AG20443 (cell line): ENCODE data around the gene ESRRA.
"Not testable (repeated sequence)": the region's sequence is repeated elsewhere in the genome, so short reads cannot be mapped to it uniquely, and the experiment has no call there.

Source experiments
- DNase-seq: peaks from one replicate; pipeline ENCODE4 v3.0.0; 2012; ENCODE audit warnings: low spot score, mixed read lengths

Gene ESRRA

DNA sequence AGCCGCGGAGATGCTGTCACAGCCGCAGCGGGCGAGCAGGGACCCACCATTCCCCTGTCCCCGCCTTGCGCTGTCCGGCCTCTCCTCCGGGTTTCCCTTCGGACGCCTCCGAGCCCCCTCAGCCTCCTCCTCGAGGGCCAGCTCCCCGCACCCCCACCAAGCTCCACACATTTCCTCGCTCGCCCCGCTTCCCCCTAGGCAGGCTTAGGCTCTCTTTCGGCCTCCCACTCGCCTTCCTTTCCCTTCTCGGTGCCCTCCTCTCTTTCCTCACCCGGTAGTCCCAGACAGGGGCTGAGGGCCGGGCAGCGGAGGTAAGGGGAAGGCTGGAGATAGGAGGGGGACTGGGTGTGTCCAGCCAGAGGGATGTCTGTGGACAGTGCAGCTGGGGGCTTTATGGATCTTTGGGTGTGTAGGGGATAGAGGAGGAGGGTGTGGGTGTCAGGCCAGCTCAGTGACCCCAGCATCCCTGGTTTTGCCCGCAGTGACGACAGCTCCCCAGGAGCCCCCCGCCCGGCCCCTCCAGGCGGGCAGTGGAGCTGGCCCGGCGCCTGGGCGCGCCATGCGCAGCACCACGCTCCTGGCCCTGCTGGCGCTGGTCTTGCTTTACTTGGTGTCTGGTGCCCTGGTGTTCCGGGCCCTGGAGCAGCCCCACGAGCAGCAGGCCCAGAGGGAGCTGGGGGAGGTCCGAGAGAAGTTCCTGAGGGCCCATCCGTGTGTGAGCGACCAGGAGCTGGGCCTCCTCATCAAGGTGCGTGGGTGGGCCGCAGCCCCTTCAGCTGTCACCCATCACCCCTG is 12.7 kb upstream of the ESRRA start:
- DNase-seq: no peak

DNA sequence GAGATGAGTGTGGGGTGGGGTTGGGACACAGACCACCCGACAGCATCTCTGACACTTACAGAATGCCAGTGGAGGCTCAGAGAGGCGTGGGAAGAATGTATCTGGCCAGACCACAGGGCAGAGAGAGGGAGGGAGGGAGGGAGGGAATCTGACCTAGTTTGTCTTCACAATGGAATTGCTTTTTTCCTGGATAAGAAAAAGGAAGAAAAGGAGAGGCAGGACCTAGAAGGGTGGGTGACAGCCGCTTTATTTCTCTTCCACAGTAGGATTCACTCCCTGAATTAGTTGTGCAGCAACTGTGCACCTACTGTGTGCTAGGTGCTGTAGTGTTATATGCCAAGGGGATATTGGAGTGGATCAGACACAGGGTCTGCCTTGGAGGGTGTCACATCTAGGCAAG is 10.6 kb upstream of the ESRRA start:
- peak; percentile 70 for DNase-seq

DNA sequence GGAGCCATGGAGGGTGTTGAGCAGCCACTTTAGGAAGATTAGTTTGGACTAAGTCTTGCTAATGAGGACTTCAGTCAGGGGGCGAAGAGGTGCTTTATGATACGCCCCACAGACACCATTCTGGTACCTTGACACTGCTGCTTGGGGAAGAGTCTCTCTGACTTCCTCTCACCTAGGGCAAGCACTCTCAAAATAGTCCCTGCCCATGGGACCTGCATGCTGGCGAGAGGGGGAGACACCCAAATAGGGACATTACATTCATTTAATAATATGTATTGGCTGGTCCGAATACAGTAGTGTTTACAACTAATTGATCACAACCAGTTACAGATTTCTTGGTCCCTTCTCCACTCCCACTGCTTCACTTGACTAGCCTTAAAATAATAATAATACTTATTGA is 9.6 kb upstream of the ESRRA start:
- DNase-seq: no peak

DNA sequence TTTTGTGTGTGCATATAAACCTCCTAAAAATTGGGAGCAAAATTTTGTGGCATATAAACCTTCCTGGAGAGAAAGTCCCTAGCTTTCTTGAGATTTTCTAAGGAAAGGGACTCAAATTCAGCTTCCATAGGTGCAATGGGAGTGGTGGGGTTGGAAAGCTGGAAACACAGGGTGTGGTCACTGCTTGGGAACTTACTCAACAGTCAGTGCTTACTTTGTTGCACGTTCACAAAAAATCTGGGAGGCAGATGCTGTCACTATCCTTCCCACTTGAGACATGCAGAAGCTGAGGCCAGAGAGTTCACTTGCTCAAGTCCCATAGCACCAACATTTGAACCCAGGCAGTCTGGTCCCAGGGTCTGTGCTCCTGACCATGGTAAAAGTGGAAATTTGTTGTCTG is 9.1 kb upstream of the ESRRA start:
- DNase-seq: peak; percentile 44

DNA sequence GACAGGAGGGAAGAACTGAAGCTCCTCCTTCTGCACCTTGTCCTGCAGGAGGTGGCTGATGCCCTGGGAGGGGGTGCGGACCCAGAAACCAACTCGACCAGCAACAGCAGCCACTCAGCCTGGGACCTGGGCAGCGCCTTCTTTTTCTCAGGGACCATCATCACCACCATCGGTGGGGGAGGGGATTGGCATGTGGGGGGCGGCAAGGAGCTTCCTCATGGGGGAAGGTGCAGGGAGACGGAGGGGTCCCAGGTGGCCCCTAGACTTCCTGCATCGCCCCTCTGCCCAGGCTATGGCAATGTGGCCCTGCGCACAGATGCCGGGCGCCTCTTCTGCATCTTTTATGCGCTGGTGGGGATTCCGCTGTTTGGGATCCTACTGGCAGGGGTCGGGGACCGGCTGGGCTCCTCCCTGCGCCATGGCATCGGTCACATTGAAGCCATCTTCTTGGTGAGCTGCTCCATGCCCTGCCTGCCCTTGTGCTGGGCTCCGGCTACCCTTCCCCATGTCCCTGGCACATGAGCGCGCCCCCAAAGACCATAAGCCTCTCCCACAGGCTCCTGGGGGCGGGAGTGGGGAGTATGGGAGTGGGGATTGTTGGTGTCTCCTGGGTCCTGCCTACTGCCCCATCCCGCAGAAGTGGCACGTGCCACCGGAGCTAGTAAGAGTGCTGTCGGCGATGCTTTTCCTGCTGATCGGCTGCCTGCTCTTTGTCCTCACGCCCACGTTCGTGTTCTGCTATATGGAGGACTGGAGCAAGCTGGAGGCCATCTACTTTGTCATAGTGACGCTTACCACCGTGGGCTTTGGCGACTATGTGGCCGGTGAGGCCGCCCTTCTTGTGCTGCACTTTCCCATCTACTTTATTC is 8.3 kb upstream of the ESRRA start:
- DNase-seq: no peak

DNA sequence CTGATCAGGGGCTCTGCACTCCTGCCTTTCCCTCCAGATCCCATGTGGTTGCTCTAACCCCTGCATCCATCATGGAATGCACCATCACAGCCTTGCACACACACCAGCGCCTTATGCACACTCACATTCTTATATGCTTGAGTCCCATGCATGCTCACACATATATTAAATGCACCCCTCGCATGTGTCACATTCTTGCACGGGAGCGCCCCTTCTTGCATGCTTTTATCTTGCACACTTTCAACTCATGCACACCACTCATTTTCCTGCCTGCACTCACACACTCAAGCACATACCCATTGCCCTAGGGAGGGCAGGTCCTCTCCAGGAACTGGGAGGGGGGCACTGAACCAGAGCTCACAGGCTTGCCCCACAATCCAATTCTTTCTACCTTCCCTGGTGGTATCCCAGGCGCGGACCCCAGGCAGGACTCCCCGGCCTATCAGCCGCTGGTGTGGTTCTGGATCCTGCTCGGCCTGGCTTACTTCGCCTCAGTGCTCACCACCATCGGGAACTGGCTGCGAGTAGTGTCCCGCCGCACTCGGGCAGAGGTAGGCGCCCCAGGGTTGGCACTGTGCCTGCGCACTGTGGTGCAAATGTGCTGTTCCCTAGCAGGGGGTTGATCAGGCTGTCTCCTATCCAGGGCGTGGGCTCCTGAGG is 7.5 kb upstream of the ESRRA start:
- DNase-seq: no peak

DNA sequence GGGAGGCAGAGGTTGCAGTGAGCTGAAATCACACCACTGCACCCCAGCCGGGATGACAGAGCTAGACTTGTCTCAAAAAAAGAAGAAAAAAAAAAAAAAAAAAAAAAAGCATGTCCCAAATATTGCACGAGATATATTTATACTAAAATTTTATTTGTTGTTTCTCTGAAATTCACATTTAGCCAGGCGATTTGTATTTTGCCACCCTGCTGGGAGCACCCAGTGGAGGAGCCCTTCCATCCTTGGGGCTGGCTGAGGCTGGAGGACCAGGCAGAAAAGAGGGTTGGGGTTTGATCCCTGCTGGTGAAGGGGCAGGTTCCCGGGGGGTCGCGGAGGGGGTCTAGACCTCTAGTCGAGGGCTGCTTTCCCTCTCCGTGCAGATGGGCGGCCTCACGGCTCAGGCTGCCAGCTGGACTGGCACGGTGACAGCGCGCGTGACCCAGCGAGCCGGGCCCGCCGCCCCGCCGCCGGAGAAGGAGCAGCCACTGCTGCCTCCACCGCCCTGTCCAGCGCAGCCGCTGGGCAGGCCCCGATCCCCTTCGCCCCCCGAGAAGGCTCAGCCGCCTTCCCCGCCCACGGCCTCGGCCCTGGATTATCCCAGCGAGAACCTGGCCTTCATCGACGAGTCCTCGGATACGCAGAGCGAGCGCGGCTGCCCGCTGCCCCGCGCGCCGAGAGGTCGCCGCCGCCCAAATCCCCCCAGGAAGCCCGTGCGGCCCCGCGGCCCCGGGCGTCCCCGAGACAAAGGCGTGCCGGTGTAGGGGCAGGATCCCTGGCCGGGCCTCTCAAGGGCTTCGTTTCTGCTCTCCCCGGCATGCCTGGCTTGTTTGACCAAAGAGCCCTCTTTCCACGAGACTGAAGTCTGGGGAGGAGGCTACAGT is 6.1 kb upstream of the ESRRA start:
- peak; percentile 68 for DNase-seq

DNA sequence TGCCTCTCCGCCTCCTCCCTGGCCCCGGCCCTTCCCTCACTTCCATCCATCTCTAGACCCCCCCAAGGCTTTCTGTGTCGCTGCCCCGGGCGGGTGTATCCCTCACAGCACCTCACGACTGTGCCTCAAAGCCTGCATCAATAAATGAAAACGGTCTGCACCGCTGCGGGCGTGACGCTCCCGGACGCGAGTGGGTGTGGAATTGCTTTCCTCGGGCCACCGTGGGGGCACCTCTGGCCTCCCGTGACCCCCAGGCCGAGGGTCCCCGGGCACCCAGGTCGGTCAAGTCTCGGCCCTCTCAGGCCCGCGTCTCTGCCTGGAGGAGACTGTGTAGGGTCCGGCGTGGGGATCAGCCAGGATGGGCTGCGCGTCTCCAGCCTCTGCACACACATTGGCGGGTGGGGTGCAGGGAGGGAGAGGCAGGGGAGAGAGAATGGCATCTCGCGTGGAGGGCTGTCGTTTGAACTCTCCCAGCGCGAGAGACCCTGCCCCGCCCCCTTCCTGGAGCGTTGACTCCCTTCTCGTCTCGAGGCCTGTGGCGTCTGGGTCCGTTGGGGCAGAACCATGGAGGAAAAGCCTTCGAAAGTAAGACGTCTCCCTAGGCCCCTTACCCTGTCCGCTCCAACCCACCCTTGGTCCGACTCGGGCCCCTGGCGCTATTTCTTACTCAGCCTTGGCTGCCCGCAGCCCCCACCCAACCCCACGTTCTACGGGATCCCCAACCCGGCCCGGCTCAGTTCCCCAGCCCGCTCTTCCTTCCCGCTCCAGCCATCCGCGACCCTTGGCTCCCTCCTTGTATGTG is 5.3 kb upstream of the ESRRA start, which contains the start of gene CATSPERZ:
TSS of gene CATSPERZ (plus strand) at position 512 of the 802 bp plus-strand sequence. CDS start at position 565, 53 bp downstream.
- no peak for DNase-seq

DNA sequence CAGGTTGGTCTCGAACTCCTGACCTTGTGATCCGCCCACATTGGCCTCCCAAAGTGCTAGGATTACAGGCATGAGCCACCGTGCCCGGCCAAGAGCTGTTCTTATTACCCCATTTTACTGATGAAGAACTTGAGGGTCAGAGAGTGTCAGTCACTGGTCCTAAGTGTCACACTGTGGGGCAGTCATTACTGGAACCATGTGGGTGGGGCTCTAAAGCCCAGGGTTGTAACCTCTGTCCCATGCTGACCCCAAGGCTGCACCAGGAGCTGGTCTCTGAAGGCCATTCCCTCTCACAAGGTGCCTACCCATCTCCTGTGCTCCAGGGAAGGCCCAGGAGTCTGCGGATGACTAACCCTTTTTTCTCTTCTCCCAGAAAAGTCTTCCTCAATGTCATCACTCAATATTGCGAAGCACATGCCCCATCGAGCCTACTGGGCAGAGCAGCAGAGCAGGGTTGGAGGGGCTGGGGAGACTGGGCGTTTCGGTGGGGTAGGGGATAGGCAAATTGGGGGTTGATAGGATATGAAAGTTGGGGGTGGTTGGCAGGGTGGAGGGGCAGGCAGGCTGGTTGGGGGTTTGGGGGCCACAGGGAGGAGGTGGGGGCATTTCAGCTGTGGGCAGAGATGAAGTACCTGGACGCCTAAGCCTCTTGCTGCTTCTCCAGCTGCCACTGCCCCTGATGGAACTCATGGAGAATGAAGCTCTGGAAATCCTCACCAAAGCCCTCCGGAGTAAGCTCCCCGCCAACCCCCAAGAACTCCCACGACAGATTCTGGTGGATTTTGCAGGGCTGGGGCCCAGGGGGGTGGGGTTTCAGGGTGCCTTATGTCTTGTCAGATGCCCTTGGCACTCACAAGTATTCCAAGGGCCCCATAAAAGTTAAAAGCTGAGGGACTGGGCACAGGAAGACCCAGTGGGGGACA is 2.0 kb upstream of the ESRRA start:
- DNase-seq: no peak

DNA sequence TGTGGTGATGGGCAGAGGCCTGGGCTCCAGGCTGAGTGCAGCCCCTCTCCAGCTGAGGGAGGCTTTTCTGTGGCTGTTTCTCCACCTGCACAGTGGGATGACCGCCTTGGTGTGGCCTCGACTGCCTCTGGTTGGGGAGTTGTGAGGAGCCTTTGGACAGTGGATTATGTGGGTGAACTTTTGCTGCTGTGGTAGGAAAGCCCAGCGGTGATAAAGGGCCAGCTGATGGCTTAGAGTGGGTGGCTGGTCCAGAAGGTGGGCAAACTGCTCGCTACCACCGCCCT is 1.4 kb upstream of the ESRRA start:
- no peak for DNase-seq

DNA sequence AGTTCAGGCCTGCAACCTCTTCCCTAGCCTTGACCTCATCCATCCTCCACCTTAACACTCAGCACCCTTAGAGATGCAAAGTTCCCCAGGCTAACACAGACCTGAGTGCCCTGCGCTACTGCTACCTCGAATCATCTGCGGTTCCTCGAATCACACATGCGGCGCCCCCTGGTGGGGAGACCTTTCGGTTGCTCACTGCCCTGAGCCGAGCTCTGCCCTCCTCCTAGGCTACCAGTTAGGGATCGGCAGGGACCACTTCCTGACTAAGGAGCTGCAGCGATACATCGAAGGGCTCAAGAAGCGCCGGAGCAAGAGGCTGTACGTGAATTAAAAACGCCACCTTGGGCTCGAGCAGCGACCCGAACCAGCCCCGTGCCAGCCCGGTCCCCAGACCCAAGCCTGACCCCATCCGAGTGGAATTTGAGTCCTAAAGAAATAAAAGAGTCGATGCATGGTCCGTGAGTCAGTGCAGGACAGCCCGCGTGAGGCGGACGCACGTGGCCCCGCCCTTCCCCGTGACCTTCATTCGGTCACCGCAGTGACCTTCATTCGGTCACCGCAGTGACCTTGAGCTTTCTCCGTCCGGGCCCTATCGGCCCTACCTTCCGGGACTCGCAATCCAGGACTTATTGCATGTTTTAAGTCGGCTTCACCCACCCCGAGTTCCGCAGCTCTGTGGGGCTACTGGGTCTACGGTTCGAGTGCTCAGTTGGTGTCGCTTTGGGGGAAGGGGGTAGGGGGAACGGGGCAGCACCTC is 830 bp upstream of the ESRRA start:
- DNase-seq: peak; percentile 86

DNA sequence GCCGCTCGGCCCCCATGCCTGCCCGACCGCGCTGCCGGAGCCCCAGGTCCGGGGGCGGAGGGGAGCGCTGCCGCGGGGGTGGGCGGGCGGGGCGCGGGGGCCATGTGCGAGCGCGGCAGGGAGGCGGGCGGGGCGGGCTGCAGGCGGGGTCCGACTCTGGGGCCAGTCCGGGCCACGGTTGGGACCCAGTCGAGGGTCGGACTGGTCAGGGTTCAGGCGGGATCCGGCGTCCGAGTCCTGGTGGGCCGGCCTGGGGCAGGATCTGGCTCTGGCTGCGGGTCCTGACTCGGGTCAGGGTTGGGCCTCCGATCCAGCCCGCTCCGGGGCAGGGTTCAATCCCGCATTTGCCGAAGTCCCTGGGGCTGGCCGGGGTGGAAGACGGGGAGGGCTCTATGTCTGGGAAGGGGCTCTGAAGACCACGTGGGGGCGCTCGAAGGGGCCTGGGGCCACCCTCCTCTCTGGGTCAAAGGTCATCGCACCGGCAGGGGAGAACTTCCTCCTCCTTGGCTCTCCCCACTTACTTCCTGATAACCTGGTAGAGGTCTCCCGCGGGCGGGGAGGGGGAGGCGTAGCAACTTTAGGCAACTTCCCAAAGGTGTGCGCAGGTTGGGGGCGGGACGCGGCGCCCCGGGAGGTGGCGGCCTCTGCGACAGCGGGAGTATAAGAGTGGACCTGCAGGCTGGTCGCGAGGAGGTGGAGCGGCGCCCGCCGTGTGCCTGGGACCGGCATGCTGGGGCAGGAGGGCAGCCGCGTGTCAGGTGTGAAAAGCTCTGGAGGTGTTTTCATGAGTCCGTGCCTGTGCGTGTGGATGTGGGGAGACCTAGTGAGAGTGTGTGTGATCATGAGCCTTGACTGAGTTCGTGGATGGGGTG is 603 bp downstream of the ESRRA start:
- no peak for DNase-seq

DNA sequence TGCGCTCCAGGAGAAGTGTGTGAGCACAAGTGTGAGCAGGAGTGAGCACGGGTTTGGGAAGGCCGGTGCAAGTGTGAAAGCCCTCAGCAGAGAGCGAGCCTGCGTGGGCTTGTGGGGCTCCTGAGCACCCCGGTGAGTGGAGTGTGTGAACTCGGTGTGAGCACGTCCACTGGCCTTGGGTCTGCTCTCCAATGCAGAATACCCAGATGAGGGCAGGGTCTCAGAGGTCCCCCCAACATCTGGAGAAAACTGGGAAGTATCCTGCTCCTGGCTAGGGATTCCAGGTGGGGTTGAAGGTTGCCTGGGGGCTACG is 1.2 kb downstream of the ESRRA start:
- DNase-seq: no peak

DNA sequence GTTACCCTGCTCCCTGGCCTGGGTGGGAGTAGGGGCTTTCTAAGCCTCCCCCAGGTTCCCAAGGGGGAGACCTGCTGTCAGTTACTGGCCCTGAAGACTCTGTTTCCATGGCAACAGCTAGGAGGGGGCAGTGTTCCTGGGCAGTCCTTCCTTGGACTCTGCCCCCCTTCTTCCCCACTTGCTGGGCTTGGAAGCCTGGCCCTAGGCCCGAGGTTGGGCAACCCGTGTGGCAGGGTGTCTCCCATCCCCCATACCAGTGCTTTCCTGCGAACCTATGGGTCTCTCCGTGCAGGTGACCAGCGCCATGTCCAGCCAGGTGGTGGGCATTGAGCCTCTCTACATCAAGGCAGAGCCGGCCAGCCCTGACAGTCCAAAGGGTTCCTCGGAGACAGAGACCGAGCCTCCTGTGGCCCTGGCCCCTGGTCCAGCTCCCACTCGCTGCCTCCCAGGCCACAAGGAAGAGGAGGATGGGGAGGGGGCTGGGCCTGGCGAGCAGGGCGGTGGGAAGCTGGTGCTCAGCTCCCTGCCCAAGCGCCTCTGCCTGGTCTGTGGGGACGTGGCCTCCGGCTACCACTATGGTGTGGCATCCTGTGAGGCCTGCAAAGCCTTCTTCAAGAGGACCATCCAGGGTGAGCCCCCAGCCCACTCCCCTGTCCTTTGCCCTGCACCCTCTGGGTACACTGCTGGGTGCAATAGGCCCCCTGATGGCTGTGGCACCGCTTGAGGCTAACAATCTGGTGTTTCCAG is 1.7 kb downstream of the ESRRA start:
- no peak for DNase-seq

DNA sequence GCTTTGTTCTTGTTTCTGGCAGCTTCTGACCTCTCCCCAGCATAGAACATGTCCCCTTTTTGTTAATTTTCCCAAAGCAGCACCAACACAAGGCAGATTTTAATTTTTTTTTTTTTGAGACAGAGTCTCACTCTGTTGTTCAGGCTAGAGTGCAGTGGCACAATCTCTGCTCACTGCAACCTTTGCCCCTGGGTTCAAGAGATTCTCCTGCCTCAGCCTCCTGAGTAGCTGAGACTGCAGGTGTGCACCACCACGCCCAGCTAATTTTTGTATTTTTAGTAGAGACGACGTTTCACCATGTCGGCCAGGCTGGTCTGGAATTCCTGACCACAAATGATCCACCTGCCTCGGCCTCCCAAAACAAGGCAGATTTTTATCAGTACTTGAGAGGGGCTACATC is 2.5 kb downstream of the ESRRA start:
- DNase-seq: not testable (repeated sequence)

DNA sequence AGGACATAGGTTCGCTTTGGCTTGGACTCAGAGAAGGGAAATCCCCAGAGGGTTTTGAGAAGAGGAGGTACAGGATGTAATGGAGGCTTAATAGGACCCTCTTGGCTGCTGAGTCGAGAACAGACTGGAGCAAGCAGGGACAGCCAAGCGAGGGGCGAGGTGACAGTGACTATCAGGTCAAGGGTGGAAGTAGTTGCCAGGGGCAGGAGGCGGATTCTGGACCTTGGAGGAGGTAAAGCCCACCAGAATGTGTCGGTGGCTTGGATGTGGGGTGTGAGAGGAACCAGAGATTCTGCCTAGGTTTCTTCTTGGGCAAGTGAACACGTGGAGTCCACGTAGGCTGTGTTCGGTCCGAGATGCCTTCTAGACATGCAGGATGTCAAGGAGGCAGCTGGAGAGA is 7.6 kb downstream of the ESRRA start:
- no peak for DNase-seq

DNA sequence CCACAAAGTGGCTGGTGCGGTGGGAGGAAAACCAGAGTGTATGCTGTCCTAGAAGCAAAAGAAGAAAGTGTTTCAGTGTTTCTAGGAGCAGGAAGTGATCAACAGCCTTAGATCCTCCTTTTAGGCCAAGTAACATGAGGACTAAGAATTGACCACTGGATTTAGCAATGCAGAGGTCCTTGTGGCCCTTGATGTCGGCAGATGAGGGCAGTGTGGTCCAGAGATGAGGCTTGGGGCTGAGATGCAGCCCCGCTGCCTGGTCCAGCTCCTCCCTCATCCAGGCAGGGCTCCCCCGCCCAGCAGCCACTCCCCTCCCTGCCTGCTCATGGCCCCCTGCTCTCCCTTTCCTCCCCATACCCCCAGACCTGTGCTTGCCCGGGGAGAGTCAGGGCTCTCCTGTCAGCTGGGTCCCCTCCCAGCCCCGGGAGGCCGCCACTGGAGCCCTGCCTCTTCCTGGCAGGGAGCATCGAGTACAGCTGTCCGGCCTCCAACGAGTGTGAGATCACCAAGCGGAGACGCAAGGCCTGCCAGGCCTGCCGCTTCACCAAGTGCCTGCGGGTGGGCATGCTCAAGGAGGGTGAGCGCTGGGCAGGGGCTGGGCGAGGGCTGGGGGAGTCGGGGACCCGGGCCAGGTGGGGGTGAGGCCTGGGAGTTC is 8.3 kb downstream of the ESRRA start:
- DNase-seq: peak; percentile 69
